Measurements from ENCODE around the gene PPP1R9B.

PPP1R9B gene

DNA sequence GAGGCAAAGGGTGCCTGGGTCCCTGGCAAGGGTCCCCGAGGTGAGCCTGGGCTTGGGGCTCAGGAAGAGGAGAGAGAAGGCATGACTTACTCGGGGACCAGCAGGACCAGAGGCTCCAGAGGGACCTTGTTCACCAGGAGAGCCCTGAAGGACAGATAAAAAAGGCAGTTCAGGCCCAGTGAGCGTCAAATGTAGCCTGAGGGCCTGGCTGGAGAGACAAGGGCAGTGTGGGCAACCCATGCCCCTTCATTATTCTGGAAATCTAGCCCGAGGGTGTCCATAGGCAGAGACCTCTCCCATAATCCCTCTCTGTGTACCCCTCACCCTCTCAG is 36.9 kb upstream of the PPP1R9B start:
- no peak for DNase-seq

DNA sequence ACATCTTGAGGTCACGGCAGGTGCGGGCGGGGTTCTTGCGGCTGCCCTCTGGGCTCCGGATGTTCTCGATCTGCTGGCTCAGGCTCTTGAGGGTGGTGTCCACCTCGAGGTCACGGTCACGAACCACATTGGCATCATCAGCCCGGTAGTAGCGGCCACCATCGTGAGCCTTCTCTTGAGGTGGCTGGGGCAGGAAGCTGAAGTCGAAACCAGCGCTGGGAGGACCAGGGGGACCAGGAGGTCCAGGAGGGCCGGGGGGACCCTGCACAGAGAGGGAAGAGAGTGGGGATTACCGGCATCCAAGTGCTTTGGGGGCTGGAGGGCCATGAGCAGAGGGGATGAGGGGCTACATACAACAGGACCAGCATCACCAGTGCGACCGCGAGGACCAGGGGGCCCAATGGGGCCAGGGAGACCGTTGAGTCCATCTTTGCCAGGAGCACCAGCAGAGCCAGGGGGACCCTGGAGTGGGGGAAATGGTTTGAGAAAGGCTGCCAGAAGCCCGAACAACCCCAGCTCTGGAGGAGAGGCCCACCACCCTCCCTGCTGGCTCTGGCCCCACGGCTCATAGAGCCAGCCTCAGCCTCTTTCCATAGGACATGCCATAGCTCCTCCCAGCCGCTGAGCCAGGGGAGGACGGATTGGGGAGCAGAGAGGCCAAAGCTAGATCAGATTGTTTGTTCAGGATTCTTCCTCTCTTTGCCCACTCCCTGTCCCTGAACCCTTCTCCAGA is 36.4 kb upstream of the PPP1R9B start:
- DNase-seq = no peak

DNA sequence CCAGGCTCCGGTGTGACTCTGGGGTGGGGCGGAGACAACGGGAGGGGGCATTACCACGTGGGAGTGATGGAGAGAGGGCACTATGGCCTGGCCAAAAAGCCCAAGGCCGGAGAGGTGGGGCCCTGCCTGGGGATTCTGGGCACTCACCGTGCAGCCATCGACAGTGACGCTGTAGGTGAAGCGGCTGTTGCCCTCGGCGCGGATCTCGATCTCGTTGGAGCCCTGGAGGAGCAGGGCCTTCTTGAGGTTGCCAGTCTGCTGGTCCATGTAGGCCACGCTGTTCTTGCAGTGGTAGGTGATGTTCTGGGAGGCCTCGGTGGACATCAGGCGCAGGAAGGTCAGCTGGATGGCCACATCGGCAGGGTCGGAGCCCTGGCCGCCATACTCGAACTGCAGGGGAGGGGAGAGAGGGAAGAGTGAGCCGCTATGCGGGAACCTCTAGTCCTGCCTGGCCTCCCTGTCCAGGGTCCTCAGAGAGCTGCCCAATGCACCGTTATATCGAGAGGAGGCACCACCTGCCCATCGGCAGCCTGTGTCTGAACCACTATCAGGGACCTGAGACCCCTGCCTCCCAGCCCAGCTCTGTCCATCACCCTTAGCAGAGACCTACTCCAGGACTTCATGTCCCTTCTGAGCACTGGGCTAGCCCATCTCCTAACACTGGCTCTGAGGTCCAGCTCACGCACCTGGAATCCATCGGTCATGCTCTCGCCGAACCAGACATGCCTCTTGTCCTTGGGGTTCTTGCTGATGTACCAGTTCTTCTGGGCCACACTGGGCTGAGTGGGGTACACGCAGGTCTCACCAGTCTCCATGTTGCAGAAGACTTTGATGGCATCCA is 35.4 kb upstream of the PPP1R9B start:
- no peak for DNase-seq

DNA sequence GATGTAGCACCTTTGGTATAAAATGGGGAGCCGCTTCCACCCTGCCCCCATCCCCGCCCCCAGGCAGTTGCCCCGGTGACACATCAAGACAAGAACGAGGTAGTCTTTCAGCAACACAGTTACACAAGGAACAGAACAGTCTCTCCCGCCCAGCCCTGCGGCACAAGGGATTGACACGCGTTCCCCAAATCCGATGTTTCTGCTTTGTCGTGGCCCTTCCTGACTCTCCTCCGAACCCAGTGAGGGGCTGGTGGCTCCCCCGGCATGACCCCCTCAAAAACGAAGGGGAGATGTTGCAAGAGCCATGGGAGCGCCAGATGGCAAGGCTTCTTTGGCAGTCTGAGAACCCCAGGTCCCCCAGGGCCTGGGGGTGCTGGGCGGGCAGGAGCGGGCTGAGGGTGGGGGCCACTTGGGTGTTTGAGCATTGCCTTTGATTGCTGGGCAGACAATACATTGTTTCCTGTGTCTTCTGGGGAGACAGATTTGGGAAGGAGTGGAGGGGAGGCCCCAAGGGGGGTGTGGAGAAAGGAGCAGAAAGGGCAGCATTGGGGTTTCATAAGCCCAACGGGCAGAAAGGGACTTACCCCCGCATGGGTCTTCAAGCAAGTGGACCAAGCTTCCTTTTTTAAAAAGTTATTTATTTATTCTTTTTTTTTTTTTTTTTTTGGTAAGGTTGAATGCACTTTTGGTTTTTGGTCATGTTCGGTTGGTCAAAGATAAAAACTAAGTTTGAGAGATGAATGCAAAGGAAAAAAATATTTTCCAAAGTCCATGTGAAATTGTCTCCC is 34.3 kb upstream of the PPP1R9B start:
- DNase-seq = no peak

DNA sequence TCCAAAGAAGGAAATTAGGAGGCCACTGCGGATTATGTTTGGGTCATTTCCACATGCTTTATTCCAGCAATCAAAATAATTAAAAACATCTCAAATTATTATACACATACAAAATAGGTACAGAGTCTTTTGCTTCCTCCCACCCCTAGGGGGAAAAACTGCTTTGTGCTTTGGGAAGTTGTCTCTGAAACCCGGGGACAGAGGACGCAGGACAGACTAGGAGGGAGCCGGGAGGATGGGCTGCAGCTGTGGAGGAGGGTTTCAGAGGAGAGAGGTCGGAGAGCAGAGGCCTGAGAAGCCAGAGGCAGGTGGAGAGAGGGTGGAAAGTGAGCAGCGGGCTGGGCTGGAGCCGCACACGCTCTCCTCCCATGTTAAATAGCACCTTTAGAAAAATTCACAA is 33.6 kb upstream of the PPP1R9B start:
- no peak for DNase-seq

- DNase-seq = no peak
Observed at GRCh38 chr17:50183421-50183994, 33.0 kb upstream of the PPP1R9B start.

GRCh38 chr17:50182783-50183420 is 32.4 kb upstream of the PPP1R9B start:
- no peak for DNase-seq

GRCh38 chr17:50181591-50182560 is 31.4 kb upstream of the PPP1R9B start:
- DNase-seq = no peak

- DNase-seq = no peak
Observed at GRCh38 chr17:50181144-50181543, 30.7 kb upstream of the PPP1R9B start.

DNA sequence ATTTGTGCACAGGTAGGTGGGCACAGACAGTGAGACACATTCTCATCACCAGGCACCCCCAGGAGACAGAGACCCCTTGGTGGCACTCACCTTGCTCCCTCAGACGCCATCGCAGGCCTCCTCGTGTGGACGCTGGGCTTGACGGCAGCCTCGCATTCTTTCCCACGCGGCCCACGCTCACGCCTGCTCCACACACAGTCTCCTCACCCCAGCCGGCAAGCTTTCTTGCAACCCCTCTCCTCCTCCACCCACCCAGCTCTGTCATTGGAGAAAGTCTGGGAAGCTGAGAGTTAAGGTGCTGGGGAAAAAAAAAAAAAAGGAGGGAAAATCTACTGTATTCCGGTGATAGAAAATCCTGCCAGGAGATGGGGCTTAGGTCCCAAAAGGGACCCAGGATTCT is 30.1 kb upstream of the PPP1R9B start:
- no peak for DNase-seq

- DNase-seq = no peak
Observed at GRCh38 chr17:50180111-50180510, 29.6 kb upstream of the PPP1R9B start.

DNA sequence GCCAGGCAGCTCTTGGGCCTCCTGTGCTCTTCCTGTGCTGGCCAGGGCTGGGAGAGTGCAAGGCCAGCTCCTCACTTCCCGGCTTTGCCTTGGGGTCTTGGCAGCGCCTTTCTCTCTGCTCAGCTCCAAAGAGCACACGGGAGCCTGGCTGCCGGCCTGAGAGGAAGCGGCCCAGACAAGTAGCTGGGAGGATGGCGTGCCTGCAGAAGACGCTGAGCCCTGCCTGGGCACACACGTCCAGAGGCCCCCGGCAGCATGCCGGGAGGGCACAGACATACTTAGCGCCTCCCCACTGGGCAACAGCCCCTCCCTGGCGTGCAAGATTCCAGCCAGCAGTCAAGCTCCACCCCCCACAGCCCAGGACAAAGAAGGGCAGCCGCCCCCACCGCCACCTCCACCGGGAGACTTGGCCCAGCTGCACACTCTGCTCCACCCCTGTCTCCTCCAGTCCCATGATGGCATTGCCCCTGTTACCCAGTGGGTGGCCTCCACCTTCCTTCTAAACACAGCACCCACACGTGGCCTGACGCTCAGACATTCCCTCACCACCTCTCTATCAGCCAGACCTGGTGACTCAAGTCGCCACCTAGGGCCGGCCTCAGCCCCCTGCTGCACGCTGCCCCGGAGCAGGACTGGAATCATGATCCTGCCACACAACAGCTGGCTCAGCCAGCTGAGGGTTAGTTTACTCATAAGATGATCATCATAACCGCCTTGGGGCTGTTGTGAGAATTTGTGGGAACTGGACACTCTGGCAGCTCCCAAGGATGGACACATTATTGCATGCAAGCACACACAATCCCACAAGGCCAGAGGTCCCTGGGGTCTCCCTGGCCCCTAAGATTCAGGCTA is 27.7 kb upstream of the PPP1R9B start:
- DNase-seq = peak in 2 of 5 donors; percentile 31 to 45

DNA sequence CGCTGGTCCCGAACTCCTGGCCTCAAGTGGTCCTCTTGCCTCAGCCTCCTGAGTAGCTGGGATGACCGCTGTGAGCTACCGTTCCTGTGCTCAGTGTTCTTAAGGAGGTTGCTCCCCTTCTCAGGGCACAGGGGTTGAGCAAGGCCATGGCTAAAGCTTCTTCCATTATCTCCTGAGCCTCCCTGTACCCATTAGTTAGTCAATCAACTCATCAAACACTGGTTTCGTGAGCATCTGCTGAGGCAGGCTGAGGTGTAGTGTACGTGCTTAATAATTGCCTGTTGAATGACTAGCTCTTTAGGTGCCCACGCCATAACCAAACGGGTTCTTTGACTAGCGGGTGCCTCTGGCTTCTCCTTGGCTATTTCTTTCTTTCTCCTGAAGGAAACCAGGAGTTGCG is 27.0 kb upstream of the PPP1R9B start:
- no peak for DNase-seq

DNA sequence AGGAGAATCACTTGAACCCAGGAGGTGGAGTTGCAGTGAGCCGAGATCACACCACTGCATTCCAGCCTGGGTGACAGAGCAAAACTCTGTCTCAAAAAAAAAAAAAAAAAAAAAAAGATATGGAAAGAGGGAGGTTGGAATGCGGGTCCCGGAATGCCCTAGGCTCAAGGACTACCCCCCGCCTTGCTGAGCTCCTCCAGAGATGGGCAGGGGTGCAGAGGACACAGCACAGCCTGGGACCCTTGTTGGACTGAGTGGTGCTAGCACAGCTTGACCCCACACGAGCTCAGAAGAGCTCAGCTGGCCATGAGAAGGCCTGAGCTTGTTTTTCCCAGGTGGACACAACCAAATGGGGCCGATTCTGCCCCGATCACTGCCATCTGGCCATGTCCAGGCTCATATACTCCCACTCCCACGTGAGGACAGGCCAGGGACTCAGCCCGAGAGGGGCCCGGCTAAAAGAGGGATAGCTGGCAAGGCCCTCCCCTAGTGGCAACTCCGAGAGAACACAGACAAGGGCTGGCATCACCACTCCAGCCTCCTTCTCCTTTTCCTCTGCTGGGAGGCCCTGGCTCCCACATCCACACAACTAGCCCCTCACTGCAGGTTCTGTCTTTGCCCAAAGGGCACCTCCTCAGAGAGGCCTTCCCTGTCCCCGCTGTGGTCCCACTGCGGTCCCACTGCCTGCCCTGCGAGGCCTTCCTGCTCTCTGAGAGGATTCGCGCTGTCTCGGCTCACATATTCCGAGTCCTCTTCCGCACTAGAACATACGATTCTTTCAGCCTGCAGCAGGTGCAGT is 26.3 kb upstream of the PPP1R9B start:
- no peak for DNase-seq

GRCh38 chr17:50175035-50175807 is 24.7 kb upstream of the PPP1R9B start:
- no peak for DNase-seq

DNA sequence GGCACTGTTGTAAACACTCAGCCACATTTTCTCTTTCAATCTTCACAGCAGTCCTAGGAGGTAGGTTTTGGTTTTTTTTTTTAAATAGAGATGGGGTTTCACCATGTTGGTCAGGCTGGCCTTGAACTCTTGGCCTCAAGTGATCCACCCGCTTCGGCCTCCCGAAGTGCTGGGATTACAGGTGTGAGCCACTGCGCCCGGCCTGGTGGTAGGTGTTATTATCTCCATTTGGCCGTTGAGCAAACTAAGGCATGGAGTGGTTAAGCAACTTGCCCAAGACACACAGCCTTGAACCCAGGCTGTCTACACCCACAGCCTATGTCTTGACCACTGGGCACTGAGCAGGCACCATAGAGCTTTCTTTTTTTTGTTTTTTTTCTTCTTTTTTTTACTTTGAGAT is 24.0 kb upstream of the PPP1R9B start:
- DNase-seq = no peak

- no peak for DNase-seq
Observed at GRCh38 chr17:50173335-50173941, 23.0 kb upstream of the PPP1R9B start.

DNA sequence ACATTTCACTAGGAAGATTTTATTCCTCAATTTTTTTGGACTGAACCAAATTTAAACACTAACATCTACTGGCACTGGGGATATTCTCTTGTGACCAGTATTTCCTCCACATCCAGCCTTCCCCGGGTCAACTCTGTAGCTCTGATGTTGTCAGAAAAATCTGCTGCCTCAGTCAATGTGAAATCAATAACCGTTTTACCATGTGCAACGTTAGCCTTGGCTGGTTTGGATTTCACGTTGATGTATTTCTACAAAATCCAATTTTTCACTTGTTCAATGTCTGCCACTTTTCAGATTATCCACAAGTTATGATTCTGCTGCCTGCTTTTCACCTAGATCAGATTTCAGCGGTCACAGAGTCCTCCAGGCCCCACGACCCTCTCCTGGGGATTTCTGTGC is 22.5 kb upstream of the PPP1R9B start:
- no peak for DNase-seq
